Measurements from ENCODE around the gene TUT4. TPM values are rescaled to one million over a fixed set of nuclear protein-coding genes. Genes with fewer than 3 reads are reported as not detected.
A peak's percentile ranks its signal among the peaks of the same experiment; 100 is the strongest.

The TUT4 gene
- total and polyA plus RNA-seq, 2 of the 4 experiments (the other 2 are of a cell fraction), result 10.9 to 40.0 TPM

DNA sequence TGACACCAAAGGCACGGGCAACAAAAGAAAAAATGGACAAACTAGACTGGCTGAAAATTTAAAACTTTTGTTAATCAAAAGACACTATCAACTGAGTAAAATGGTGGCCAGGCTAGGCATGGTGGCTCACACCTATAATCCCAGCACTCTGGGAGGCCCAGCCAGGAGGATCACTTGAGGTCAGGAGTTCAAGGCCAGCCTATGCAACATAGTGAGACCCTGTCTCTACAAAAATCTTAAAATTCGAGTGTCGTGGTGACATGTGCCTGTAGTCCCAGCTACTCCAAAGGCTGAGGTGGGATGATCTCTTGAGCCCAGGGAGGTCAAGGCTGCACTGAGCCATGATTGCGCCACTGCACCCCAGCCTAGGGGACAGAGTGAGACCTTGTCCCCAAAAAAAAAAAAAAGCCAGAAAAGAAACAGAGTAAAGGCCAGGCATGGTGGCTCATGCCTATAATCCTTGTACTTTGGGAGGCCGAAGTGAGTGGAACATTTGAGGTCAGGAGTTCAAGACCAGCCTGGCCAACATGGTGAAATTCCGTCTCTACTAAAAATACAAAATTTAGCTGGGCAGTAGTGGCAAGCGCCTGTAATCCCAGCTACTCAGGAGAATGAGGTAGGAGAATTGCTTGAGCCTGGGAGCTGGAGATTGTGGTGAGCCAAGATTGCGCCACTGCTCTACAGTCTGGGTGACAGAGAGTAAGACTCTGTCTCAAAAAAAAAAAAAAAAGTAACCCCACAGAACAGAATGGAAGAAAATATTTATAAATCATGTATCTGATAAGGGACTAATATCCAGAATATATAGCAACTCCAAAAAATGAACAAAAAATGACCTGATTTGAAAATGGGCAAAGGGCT, 8.0 kb downstream of the TUT4 start (continued):
- TF ChIP-seq CEBPB (IDR thresholded peaks at IDR 0.05; ENCODE audit: low read depth, low read length), result no peak

- H3K4ac ChIP-seq (ENCODE audit: low read depth, low read length), result no peak overlapping the region
- H3K27ac ChIP-seq (ENCODE audit: insufficient read depth, low read length), result no peak overlapping the region
- no peak overlapping the region for H2AK9ac ChIP-seq (replicated peaks; ENCODE audit: low read depth, low read length, poor library complexity)
- H2BK15ac ChIP-seq (ENCODE audit: low read depth, low read length), result no peak overlapping the region
- H4K20me1 ChIP-seq (ENCODE audit: insufficient read depth, low read length), result peaks cover 20% of the 10 kb centered on the region
- H2AFZ ChIP-seq (replicated peaks; ENCODE audit: low read length, poor library complexity), result no peak overlapping the region
- H4K5ac ChIP-seq (ENCODE audit: low read depth, low read length), result no peak overlapping the region
- DNase-seq (no peak), ATAC-seq (ENCODE audit: low read depth) (no peak)
- ChIA-PET POLR2A (ENCODE audit: unreplicated experiment) (no interaction called here), CTCF (no interaction called here)
- H3K79me1 ChIP-seq (ENCODE audit: low read depth in 1 of 2, low read length in 2 of 2), result peaks cover 13 to 61% of the 10 kb centered on the region in 2 experiments
- H3K14ac ChIP-seq (replicated peaks; ENCODE audit: low read depth, low read length), result no peak overlapping the region
- peaks cover 10% of the 10 kb centered on the region for H3K9me3 ChIP-seq (ENCODE audit: control insufficient read depth, insufficient read depth, low read length)
- H3K18ac ChIP-seq (ENCODE audit: low read depth, low read length), result no peak overlapping the region
- no peak overlapping the region for H3K4me2 ChIP-seq (ENCODE audit: low read depth, low read length)
- H4K8ac ChIP-seq (ENCODE audit: low read depth in 2 of 2, low read length in 2 of 2), result no peak overlapping the region
- intact Hi-C loops (cut with micrococcal nuclease), result no loop called here
- in situ Hi-C loops (cut with MboI; ENCODE audit: low sequenced_read_pairs), result no loop called here
- H3K9ac ChIP-seq (ENCODE audit: low read depth, low read length), result no peak overlapping the region
- no peak overlapping the region for H3K56ac ChIP-seq (ENCODE audit: extremely low read depth, insufficient read depth, low read length)
- no peak overlapping the region for H2BK120ac ChIP-seq (ENCODE audit: low read depth, low read length)
- H3K9me1 ChIP-seq (ENCODE audit: insufficient read depth, low read length), result no peaks in the 10 kb centered on the region
- BruUV-seq (replicated peaks), result no TSS peak
- no peak overlapping the region for H3K4me3 ChIP-seq (ENCODE audit: insufficient read depth, low read depth, low read length)
- H2AK5ac ChIP-seq (ENCODE audit: low read depth, low read length), result no peak overlapping the region
- no peaks in the 10 kb centered on the region for H3K27me3 ChIP-seq (ENCODE audit: control insufficient read depth, insufficient read depth, low read length)
- no peak overlapping the region for H2BK5ac ChIP-seq (ENCODE audit: low read depth, low read length, poor library complexity, severe bottlenecking)
- peaks cover 3% of the 10 kb centered on the region; the same call in 1 of the 2 replicates for H3K36me3 ChIP-seq (ENCODE audit: control insufficient read depth, insufficient read depth, low read length)
- dilution Hi-C loops (cut with HindIII; ENCODE audit: low sequenced_read_pairs, unreplicated experiment), result no loop called here
- no peak overlapping the region for H3K23ac ChIP-seq (ENCODE audit: low read depth, low read length)
- peak; percentile 57 for TF ChIP-seq CEBPB (IDR thresholded peaks at IDR 0.05; ENCODE audit: low read depth, low read length)
- no peak for TF ChIP-seq RCOR1 (IDR thresholded peaks at IDR 0.05; ENCODE audit: insufficient replicate concordance, low read length)
- TF ChIP-seq ELK1 (IDR thresholded peaks at IDR 0.05; ENCODE audit: borderline replicate concordance, low read depth, low read length), result no peak
- no peak for TF ChIP-seq CHD1 (IDR thresholded peaks at IDR 0.05; ENCODE audit: low read depth, low read length)
- WGBS, 2 experiments (ENCODE audit: extremely low coverage in 2 of 2, insufficient read length in 1 of 2), result 83% methylated on average over 1 of the region's 5 CpGs; no CpG with 5 or more reads in 1 of the 2 experiments
- no peaks in the 10 kb centered on the region for H3K4me1 ChIP-seq (ENCODE audit: control insufficient read depth, insufficient read depth, low read length)
- H4K91ac ChIP-seq (ENCODE audit: insufficient read depth, low read depth, low read length), result no peak overlapping the region
- H2BK20ac ChIP-seq (ENCODE audit: low read depth, low read length), result no peak overlapping the region
Observed at GRCh38 chr1:52542085-52542688, 10.7 kb downstream of the TUT4 start.
